Breast epithelium (tissue), 4 donors: Measurements from ENCODE around the gene KRT34. TPM values are rescaled to one million over a fixed set of nuclear protein-coding genes. Genes with fewer than 3 reads are reported as not detected.
"Not testable (repeated sequence)": the region's sequence is repeated elsewhere in the genome, so short reads cannot be mapped to it uniquely, and the experiment has no call there.

Experiments
- DNase-seq, 2 donors: peaks; one replicate each; pipeline ENCODE4 v3.0.0-alpha.2; 2019; ENCODE audit warnings: low spot score in 2 of 2
- H3K27ac ChIP-seq, 2 donors: fragments of 200-600 bp; sonication (generic) in 1 of 2; one replicate each; pipeline ENCODE4 v1.5.1; 2016 to 2019; ENCODE audit warnings: mild to moderate bottlenecking in 1 of 2
- H3K27me3 ChIP-seq, 2 donors: fragments of 200-600 bp; sonication (generic) in 1 of 2; one replicate each; pipeline versions ENCODE4 v1.5.1 to v1.6.0; 2017 to 2019; ENCODE audit warnings: control low read depth in 1 of 2, mild to moderate bottlenecking in 1 of 2
- H3K36me3 ChIP-seq: fragments of 200-600 bp; one replicate; pipeline ENCODE4 v1.5.1; 2019
- H3K4me1 ChIP-seq, 2 donors: fragments of 200-600 bp; sonication (generic); one replicate each; pipeline ENCODE4 v1.5.1; 2016 to 2019; ENCODE audit warnings: control low read depth in 1 of 2
- H3K4me3 ChIP-seq, 3 donors: fragments of 200-600 bp; sonication (generic); 1 replicate in 2 of 3; 2 replicates in 1 of 3; pipeline ENCODE4 v1.5.1; 2016 to 2019; ENCODE audit warnings: mild to moderate bottlenecking in 3 of 3, moderate library complexity in 2 of 3
- H3K9me3 ChIP-seq, 2 donors: fragments of 200-600 bp; sonication (generic) in 1 of 2; one replicate each; pipeline ENCODE4 v1.5.1; 2016 to 2019; ENCODE audit warnings: control low read depth in 1 of 2
- CTCF ChIP-seq, 3 donors: fragments of 450-650 bp; IDR thresholded peaks; one replicate each; pipeline ENCODE4 v1.5.1; 2016 to 2017; ENCODE audit warnings: antibody characterized with exemption in 3 of 3, mild to moderate bottlenecking in 3 of 3, moderate library complexity in 3 of 3
- POLR2A ChIP-seq: fragments of 450-650 bp; IDR thresholded peaks from one replicate; pipeline ENCODE4 v1.6.1; 2016; ENCODE audit warnings: antibody characterized with exemption, mild to moderate bottlenecking, moderate library complexity
- POLR2AphosphoS5 ChIP-seq, 3 donors: sonication (generic); formaldehyde crosslinking; IDR thresholded peaks; one replicate each; pipeline ENCODE4 v1.6.1; 2017; ENCODE audit warnings: antibody characterized with exemption in 3 of 3
- intact Hi-C: fragments of 100-400 bp; cut with DNase I; formaldehyde crosslinking; loops from one replicate; pipeline ENCODE4 v1.15.1; 2023; ENCODE audit warnings: low total_unique reads
- total RNA-seq, 3 donors: library from RNA; depleted of rRNA; stranded (reverse); fragments of >200 nt; gene quantifications; one replicate each; pipeline ENCODE4 v1.1.0, GENCODE V29; 2016

The KRT34 gene
- total RNA-seq, 3 donors from 2014 or later: not detected

GRCh38 chr17:41352597-41353366 is 29.3 kb downstream of the KRT34 start:
- H3K27me3 ChIP-seq: no peaks in the 10 kb centered on the region
- no peak overlapping the region for H3K27ac ChIP-seq
- intact Hi-C loops: no loop called here
- no peaks in the 10 kb centered on the region for H3K4me1 ChIP-seq
- no peak for DNase-seq
- H3K36me3 ChIP-seq: no peaks in the 10 kb centered on the region
- no peak for TF ChIP-seq CTCF (IDR thresholded peaks at IDR 0.05)
- no peak for TF ChIP-seq POLR2AphosphoS5 (IDR thresholded peaks at IDR 0.05)
- TF ChIP-seq POLR2A: no peak
- H3K9me3 ChIP-seq: no peaks in the 10 kb centered on the region
- no peak overlapping the region for H3K4me3 ChIP-seq

- no peaks in the 10 kb centered on the region for H3K4me1 ChIP-seq
- no peak for DNase-seq
- H3K27ac ChIP-seq: no peak overlapping the region
- no peaks in the 10 kb centered on the region for H3K27me3 ChIP-seq
- no peaks in the 10 kb centered on the region for H3K9me3 ChIP-seq
- TF ChIP-seq POLR2AphosphoS5 (IDR thresholded peaks at IDR 0.05) (no peak), POLR2A (no peak), CTCF (IDR thresholded peaks at IDR 0.05) (no peak)
- no peak overlapping the region for H3K4me3 ChIP-seq
- intact Hi-C loops: no loop called here
- H3K36me3 ChIP-seq: no peaks in the 10 kb centered on the region
Observed at GRCh38 chr17:41351177-41351576, 30.9 kb downstream of the KRT34 start.

GRCh38 chr17:41350381-41350878 is 31.7 kb downstream of the KRT34 start, which contains the start of gene KRT33A:
TSS of gene KRT33A (minus strand) at chr17:41350828. CDS start at chr17:41350767, 61 bp downstream.
- intact Hi-C loops, H3K36me3 ChIP-seq, H3K27me3 ChIP-seq, H3K4me1 ChIP-seq, DNase-seq, H3K27ac ChIP-seq, H3K9me3 ChIP-seq, H3K4me3 ChIP-seq: not testable (repeated sequence)

- peak overlapping the region; percentile 27 to 38 for H3K27ac ChIP-seq
- intact Hi-C loops: no loop called here
- no peak for DNase-seq
- H3K36me3 ChIP-seq: no peaks in the 10 kb centered on the region
- H3K4me3 ChIP-seq: no peak overlapping the region
- no peaks in the 10 kb centered on the region for H3K9me3 ChIP-seq
- no peaks in the 10 kb centered on the region for H3K27me3 ChIP-seq
- peaks cover 0 to 7% of the 10 kb centered on the region in 2 donors for H3K4me1 ChIP-seq
- no peak for TF ChIP-seq POLR2AphosphoS5 (IDR thresholded peaks at IDR 0.05)
- no peak for TF ChIP-seq CTCF (IDR thresholded peaks at IDR 0.05)
- no peak for TF ChIP-seq POLR2A
Observed at GRCh38 chr17:41347869-41348760, 34.0 kb downstream of the KRT34 start.

GRCh38 chr17:41346421-41346820 is 35.7 kb downstream of the KRT34 start:
- intact Hi-C loops, H3K27me3 ChIP-seq, H3K36me3 ChIP-seq, H3K4me1 ChIP-seq, DNase-seq, H3K4me3 ChIP-seq: not testable (repeated sequence)
- Histone ChIP-seq H3K27ac (peak overlapping the region; percentile 27 to 54), H3K9me3 (peaks cover 7 to 16% of the 10 kb centered on the region in 2 donors)

- intact Hi-C loops: no loop called here
- H3K4me1 ChIP-seq: peaks cover 0 to 7% of the 10 kb centered on the region in 2 donors
- H3K27ac ChIP-seq: peak overlapping the region; percentile 27 to 54
- no peak for DNase-seq
- TF ChIP-seq POLR2A (no peak), POLR2AphosphoS5 (IDR thresholded peaks at IDR 0.05) (no peak), CTCF (IDR thresholded peaks at IDR 0.05) (no peak)
- H3K27me3 ChIP-seq: no peaks in the 10 kb centered on the region
- H3K4me3 ChIP-seq: no peak overlapping the region
- H3K36me3 ChIP-seq: no peaks in the 10 kb centered on the region
- peaks cover 7 to 17% of the 10 kb centered on the region in 2 donors for H3K9me3 ChIP-seq
Observed at GRCh38 chr17:41345992-41346391, 36.1 kb downstream of the KRT34 start.
